ENCODE results near the gene PRMT1. TPM values are rescaled to one million over a fixed set of nuclear protein-coding genes. Genes with fewer than 3 reads are reported as not detected.

PRMT1 gene
- total RNA-seq, 1 experiment from 2014 or later: 505 TPM

DNA sequence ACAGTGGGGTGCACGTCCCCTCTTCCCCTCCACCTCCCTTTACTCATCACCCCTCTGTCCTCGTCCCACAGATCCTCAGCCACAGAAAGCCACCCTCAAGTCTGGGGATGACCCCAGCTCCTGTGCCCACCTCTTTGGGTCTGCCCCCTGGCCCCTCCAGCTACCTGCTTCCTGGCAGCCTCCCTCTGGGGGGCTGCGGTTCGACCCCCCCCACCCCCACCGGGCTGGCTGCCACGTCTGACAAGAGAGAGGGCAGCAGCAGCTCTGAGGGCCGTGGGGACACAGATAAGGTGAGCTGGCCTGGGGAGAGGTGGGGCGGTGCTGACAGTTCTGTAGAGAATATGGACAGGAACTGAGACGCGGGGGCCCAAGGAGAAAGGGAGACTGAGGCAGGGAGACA, 22.5 kb upstream of the PRMT1 start:
- Histone ChIP-seq H3T11ph (ENCODE audit: low read length) (no peak overlapping the region), H2BK5ac (ENCODE audit: insufficient read length, low read length) (no peak overlapping the region)

More for the DNA sequence above, 22.5 kb upstream of the PRMT1 start:
- TF ChIP-seq, protein P1, sequence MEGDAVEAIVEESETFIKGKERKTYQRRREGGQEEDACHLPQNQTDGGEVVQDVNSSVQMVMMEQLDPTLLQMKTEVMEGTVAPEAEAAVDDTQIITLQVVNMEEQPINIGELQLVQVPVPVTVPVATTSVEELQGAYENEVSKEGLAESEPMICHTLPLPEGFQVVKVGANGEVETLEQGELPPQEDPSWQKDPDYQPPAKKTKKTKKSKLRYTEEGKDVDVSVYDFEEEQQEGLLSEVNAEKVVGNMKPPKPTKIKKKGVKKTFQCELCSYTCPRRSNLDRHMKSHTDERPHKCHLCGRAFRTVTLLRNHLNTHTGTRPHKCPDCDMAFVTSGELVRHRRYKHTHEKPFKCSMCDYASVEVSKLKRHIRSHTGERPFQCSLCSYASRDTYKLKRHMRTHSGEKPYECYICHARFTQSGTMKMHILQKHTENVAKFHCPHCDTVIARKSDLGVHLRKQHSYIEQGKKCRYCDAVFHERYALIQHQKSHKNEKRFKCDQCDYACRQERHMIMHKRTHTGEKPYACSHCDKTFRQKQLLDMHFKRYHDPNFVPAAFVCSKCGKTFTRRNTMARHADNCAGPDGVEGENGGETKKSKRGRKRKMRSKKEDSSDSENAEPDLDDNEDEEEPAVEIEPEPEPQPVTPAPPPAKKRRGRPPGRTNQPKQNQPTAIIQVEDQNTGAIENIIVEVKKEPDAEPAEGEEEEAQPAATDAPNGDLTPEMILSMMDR (conservative IDR thresholded peaks at IDR 0.05): no peak
- no peak overlapping the region for H3K27ac ChIP-seq (ENCODE audit: insufficient read length, low read depth, low read length)
- no peak for DNase-seq
- no peak overlapping the region for H2BK12ac ChIP-seq (ENCODE audit: insufficient read length, low read depth, low read length)
- no peak overlapping the region for H3K18ac ChIP-seq (ENCODE audit: insufficient read length, low read depth, low read length)
- no peak overlapping the region for H3K56ac ChIP-seq (ENCODE audit: insufficient read length, low read depth, low read length)
- no peak overlapping the region for H4K91ac ChIP-seq (ENCODE audit: insufficient read length, low read depth, low read length)
- H3K4me2 ChIP-seq (ENCODE audit: insufficient read depth, insufficient read length, low read length): no peak overlapping the region
- no peak overlapping the region for H3K14ac ChIP-seq (ENCODE audit: insufficient read depth, low read length)
- H3K23me2 ChIP-seq (ENCODE audit: insufficient read length, low read depth, low read length, poor library complexity, severe bottlenecking): no peaks in the 10 kb centered on the region
- no peak overlapping the region for H2AK5ac ChIP-seq (ENCODE audit: insufficient read length, low read length)
- no peak overlapping the region for H4K8ac ChIP-seq (replicated peaks; ENCODE audit: insufficient read length, low read depth, low read length)
- Mint-ChIP-seq H3K36me3 (ENCODE audit: insufficient read depth in 1 of 3, low read depth in 3 of 3) (peaks cover 30 to 81% (median 74%) of the 10 kb centered on the region in 3 experiments), H3K27ac (no peak overlapping the region; a peak in 1 of 7 replicates), H3K4me1 (peaks cover 19 to 21% of the 10 kb centered on the region in 2 experiments), H3K9me3 (no peaks in the 10 kb centered on the region), H3K27me3 (ENCODE audit: low read depth) (no peaks in the 10 kb centered on the region), H3K4me3 (no peak overlapping the region; a peak in 1 of 5 replicates)
- H2BK20ac ChIP-seq (ENCODE audit: low read depth, low read length, poor library complexity, severe bottlenecking): no peak overlapping the region
- H3K9ac ChIP-seq (ENCODE audit: extremely low read depth, insufficient read length, low read length): no peak overlapping the region
- no peaks in the 10 kb centered on the region for H3K79me1 ChIP-seq (ENCODE audit: insufficient read depth, low read depth, low read length, poor library complexity, severe bottlenecking)
- H3K27me3 ChIP-seq (ENCODE audit: insufficient read depth, low read length): no peaks in the 10 kb centered on the region
- no peaks in the 10 kb centered on the region for H4K20me1 ChIP-seq (ENCODE audit: control insufficient read depth, insufficient read depth, insufficient read length)
- H4K5ac ChIP-seq (ENCODE audit: insufficient read length, low read depth, low read length): no peak overlapping the region
- no peaks in the 10 kb centered on the region for H3K79me2 ChIP-seq (ENCODE audit: insufficient read depth, low read length)
- no peak overlapping the region for H2AFZ ChIP-seq (ENCODE audit: low read length)
- no peak overlapping the region for H2BK15ac ChIP-seq (ENCODE audit: low read depth, low read length)
- H3K4me1 ChIP-seq (ENCODE audit: insufficient read depth, low read length): no peaks in the 10 kb centered on the region
- no peak overlapping the region for H3K4ac ChIP-seq (ENCODE audit: low read depth, low read length)
- no peak overlapping the region for H3K23ac ChIP-seq (ENCODE audit: insufficient read length, low read depth, low read length)
- no peaks in the 10 kb centered on the region for H3K9me3 ChIP-seq (ENCODE audit: control insufficient read depth, low read depth, low read length)
- H2BK120ac ChIP-seq (ENCODE audit: low read depth, low read length, poor library complexity, severe bottlenecking): no peak overlapping the region
- no CpG with 5 or more reads among the region's 10 CpGs for WGBS (ENCODE audit: extremely low coverage, insufficient read length, low lambda C conversion rate)

Measured in H9 (cell line).